Stimulated activated CD4-positive, alpha-beta T cell treated with anti-CD3 and anti-CD28 coated beads, Interleukin-1b, Interleukin-23, amount 100 ng/mL, for 4 hours (primary cell): Measurements from ENCODE around the gene PTAFR.

ENCODE experiments used
- DNase-seq, 2 donors: peaks; one replicate each; pipeline ENCODE4 v3.0.0-alpha.2; 2020; ENCODE audit warnings: low read depth in 2 of 2

PTAFR gene

DNA sequence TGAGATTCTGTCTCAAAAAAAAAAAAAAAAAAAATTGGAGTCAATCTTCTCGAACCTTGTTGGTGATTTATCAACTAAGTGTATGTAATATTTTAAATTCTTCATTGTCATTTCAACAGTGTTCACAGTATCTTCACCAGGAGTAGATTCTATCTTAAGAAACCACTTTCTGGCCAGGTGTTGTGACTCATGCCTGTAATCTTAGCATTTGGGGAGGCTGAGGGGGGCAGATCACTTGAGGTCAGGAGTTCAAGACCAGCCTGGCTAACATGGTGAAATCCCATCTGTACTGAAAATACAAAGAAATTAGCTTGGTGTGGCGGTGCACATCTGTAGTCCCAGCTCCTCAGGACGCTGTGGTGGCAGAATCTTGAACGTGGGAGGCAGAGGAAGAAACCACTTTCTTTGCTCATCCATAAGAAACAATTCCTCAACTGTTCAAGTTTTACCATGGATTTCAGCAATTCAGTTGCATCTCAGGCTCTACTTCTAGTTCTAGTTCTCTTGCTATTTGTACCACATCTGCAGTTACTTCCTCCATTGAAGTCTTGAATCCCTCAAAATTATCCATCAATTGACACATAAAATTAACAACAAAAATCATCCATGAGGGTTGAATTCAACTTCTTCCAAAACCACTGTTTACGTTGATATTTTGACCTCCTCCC lies 57.7 kb downstream of the PTAFR start:
- no peak for DNase-seq

DNA sequence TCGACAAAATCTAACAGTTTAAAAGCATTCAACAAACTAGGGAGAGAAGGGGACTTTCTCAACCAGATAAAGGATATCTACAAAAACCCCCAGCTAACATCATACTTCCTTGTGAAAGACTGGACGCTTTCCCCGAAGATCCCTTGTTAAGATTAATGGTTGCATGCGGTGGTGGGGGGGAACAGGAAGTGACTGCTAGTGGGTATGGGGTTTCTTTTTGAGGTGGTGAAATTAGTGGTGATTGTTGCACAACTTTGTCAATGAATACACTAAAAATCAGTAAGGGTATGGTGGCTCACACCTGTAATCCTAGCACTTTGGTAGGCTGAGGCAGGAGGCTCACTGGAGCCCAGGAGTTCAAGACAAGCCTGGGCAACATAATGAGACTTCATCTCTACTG lies 61.2 kb downstream of the PTAFR start:
- DNase-seq: peak in 1 of 2 donors; percentile 26

GRCh38 chr1:28114844-28115243 lies 61.6 kb downstream of the PTAFR start:
- DNase-seq: no peak

- DNase-seq: no peak
Measured at GRCh38 chr1:28113242-28113572, 63.3 kb downstream of the PTAFR start.

GRCh38 chr1:28112388-28113241 lies 63.9 kb downstream of the PTAFR start:
- DNase-seq: no peak

DNA sequence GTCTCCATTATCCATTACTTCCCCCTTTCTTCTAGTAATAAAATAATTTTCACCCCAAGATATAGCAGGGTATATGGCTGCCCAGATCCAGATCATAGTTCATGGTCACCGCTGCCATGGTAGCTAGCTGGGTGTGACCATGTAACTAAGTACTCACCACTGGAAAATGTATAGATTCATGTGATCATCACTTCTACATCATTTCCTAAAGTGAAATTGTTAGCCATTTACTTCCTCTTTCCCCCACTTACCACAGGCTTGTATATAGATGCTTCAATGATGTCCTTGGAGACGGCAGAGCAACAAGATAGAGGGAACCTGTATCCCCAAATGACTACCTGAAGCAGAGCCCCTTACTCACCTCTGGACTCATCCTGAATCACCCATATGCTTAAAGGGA lies 65.3 kb downstream of the PTAFR start:
- DNase-seq: no peak

DNA sequence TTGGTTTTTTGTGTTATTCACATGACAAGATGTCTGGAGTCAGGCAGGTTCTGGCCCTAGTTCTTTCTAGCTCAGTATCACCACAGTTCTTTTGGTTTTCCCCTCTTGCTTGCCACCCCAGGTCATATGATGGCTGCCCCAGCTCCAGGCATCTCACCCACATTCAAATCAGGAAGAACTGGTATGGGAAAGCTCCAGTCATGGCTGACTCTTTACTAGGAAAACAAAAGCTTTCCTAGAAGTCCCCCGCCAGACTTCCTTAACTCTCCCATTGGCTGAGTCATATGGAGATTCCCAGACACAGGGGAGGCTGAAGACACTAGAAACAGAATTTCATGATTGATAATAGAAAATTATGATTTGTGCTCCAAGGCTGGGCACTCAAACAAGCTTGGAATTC lies 65.9 kb downstream of the PTAFR start:
- no peak for DNase-seq

- no peak for DNase-seq
Measured at GRCh38 chr1:28109639-28110038, 66.9 kb downstream of the PTAFR start.

GRCh38 chr1:28108001-28108400 lies 68.5 kb downstream of the PTAFR start:
- no peak for DNase-seq

GRCh38 chr1:28104866-28105467 lies 71.5 kb downstream of the PTAFR start:
- no peak for DNase-seq

DNA sequence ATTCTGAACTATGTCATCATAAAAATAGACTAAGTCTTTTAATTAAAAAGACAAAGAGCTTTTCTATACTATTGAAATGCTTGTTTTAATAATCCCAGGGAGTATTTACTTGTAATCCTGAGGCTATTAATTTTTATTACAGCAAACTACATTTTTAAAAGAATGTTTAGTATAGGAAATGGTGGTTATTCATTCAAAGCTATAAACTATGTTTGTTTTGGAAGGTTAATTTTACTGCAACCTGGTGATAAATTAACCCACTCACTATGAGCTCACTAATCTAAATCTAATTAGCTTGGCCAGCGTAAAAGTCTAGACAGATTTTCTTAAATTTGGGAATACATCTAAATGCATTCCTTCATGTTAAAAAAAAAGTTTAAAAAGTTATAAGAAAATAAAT lies 74.3 kb downstream of the PTAFR start:
- no peak for DNase-seq

DNA sequence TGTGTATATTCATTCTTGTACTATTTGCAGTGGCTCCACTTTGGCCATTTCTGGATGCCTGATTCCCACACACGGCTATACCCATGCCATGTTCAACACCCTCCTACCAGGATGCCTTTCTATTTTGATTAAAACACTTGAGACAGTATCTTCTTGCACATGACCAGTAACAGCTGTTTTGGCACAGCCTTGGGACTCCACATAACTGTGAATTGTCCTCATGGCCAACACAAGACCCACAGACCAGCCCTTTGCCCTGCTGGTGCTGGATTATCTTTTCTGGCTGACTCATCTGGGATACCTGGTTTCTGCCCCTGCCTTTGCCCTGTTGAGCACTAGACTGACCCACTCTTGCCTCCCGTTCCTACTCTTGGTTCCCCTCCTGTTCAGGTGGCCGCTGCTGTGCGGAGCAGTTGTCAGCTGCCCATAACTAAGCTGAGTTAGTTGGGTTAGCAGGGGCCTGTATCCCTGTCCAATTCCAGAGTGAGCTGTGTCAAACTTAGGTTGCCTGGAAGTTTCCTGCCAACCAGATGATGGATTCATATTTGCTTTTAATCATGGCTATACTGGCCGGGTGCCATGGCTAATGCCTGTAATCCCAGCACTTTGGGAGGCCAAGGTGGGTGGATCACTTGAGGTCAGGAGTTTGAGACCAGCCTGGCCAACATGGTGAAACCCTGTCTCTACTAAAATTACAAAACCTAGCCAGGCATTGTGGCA lies 77.3 kb downstream of the PTAFR start:
- DNase-seq: no peak
